OCI-LY3 (cell line): ENCODE data around the gene TJP1.
A peak's percentile ranks its signal among the peaks of the same experiment; 100 is the strongest.

Source experiments
- H2AFZ ChIP-seq: fragments of 200-600, 300-600 bp; shearing (Covaris generic); 2 replicates; pipeline ENCODE4 v1.6.0; 2014; ENCODE audit warnings: antibody characterized with exemption, low read depth, low read length
- H3K27ac ChIP-seq: fragments of 200-600, 300-600 bp; sonication (generic); 2 replicates; pipeline ENCODE4 v1.5.1; 2014; ENCODE audit warnings: mild to moderate bottlenecking, low read length, moderate library complexity, mixed read lengths
- H3K27me3 ChIP-seq: fragments of 200-600, 300-600 bp; sonication (generic); 2 replicates; pipeline ENCODE4 v1.6.1; 2014; ENCODE audit warnings: low read depth, low read length, mixed read lengths
- H3K36me3 ChIP-seq: fragments of 200-600, 300-600 bp; sonication (generic); replicated peaks from 2 replicates; pipeline ENCODE3; 2014; ENCODE audit warnings: low read depth, low read length, mixed read lengths
- H3K4me1 ChIP-seq: fragments of 300-600, 200-600 bp; sonication (generic); 2 replicates; pipeline ENCODE4 v1.6.1; 2014; ENCODE audit warnings: low read length, mixed read lengths
- H3K4me2 ChIP-seq: fragments of 200-600, 300-600 bp; sonication (generic); 2 replicates; pipeline ENCODE4 v1.6.1; 2014; ENCODE audit warnings: low read length, mixed read lengths
- H3K4me3 ChIP-seq: fragments of 300-600, 200-600 bp; sonication (generic); 2 replicates; pipeline ENCODE4 v1.5.1; 2014; ENCODE audit warnings: antibody characterized with exemption, mild to moderate bottlenecking, low read length, moderate library complexity
- H3K79me2 ChIP-seq: fragments of 300-600, 200-600 bp; shearing (Covaris generic); 2 replicates; pipeline ENCODE4 v1.6.1; 2014; ENCODE audit warnings: mild to moderate bottlenecking, low read length, mixed read lengths
- H3K9ac ChIP-seq: fragments of 300-600, 200-600 bp; shearing (Covaris generic); 2 replicates; pipeline ENCODE4 v1.6.0; 2014; ENCODE audit warnings: mild to moderate bottlenecking, low read length, moderate library complexity
- H3K9me3 ChIP-seq: fragments of 200-600, 300-600 bp; shearing (Covaris generic); 2 replicates; pipeline ENCODE4 v1.6.1; 2014; ENCODE audit warnings: low read length, mixed read lengths; ENCODE audit not compliant: insufficient read depth
- H4K20me1 ChIP-seq: fragments of 200-600, 300-600 bp; sonication (generic); 2 replicates; pipeline ENCODE4 v1.6.1; 2016; ENCODE audit warnings: low read length, mixed read lengths; ENCODE audit not compliant: insufficient read depth
- EZH2phosphoT487 ChIP-seq: fragments of 200-600 bp; shearing (Covaris generic); IDR thresholded peaks from 2 replicates; pipeline ENCODE4 v1.6.1; 2018; ENCODE audit warnings: antibody characterized with exemption, mixed run types, low read depth
- TF ChIP-seq, protein P1 (sequence below): fragments of 200-600, 300-600 bp; sonication (generic); IDR thresholded peaks from 2 replicates; pipeline ENCODE4 v1.5.1; 2014; ENCODE audit warnings: antibody characterized with exemption, low read length, low read depth

The TJP1 gene

DNA sequence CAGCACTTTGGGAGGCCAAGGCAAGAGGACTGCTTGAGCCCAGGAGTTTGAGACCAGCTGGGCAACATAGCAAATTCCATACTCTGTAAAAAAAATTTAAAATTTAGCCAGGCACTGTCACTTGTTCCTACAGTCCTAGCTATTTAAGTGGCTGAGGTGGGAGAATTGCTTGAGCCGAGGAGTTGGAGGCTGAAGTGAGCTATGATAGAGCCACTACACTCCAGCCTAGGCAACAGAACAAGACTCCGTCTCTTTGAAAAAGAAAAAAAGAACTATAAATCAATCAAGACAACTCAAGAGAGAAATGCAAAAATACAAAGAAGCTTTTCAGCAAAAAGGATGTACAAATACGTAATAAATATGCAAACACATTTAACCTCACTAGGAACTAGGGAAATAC, 78.8 kb downstream of the TJP1 start:
- Histone ChIP-seq H2AFZ (no peak overlapping the region), H3K27ac (no peak overlapping the region), H3K4me1 (peaks cover 15% of the 10 kb centered on the region), H3K9ac (no peak overlapping the region), H4K20me1 (no peaks in the 10 kb centered on the region), H3K27me3 (peaks cover 14% of the 10 kb centered on the region), H3K9me3 (no peaks in the 10 kb centered on the region), H3K36me3 (no peaks in the 10 kb centered on the region), H3K79me2 (no peaks in the 10 kb centered on the region), H3K4me3 (no peak overlapping the region), H3K4me2 (no peak overlapping the region)
- TF ChIP-seq, protein P1, sequence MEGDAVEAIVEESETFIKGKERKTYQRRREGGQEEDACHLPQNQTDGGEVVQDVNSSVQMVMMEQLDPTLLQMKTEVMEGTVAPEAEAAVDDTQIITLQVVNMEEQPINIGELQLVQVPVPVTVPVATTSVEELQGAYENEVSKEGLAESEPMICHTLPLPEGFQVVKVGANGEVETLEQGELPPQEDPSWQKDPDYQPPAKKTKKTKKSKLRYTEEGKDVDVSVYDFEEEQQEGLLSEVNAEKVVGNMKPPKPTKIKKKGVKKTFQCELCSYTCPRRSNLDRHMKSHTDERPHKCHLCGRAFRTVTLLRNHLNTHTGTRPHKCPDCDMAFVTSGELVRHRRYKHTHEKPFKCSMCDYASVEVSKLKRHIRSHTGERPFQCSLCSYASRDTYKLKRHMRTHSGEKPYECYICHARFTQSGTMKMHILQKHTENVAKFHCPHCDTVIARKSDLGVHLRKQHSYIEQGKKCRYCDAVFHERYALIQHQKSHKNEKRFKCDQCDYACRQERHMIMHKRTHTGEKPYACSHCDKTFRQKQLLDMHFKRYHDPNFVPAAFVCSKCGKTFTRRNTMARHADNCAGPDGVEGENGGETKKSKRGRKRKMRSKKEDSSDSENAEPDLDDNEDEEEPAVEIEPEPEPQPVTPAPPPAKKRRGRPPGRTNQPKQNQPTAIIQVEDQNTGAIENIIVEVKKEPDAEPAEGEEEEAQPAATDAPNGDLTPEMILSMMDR = no peak
- no peak for TF ChIP-seq EZH2phosphoT487

DNA sequence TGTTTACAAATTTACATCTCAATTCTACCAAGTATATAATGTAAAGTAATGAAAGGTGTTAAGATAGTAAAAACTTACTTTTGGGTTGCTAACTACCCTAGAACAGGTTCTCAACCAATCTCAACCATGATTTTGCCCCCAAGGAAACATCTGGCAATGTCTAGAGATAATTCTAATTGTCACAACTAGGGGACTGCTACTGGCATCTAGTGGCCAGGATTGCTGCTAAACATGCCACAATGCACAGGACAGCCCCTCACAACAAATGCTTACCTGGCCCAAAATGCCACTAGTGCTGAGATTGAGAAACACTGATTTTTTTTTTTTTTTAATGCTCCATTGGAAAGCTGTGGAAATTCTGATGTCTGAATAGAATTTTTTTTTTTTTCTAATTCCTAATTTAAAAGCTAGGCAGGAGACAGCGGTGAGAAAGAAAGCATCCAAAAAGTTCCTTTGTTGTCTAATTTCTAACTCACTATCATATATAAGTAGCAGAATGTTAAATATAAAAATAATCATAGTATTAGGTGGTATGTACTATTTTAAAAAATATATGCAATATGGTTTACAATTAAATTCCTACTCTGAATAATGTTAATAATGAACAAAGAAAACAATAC, 81.5 kb downstream of the TJP1 start:
- H4K20me1 ChIP-seq = no peaks in the 10 kb centered on the region

DNA sequence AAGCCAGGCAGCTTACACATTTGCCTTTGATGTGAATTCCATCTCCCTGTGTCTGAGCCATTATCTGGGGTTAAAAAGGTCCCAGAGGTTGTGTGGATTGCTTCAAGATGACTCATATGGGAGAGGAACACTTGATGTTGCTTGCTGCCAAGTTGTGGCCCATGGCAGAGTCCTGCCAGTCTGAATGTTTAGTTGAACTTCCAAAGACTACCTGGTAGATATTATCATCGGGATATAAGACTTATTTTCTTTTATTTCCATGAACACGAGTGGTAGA, 85.6 kb downstream of the TJP1 start:
- Histone ChIP-seq H4K20me1 (no peaks in the 10 kb centered on the region), H3K79me2 (no peaks in the 10 kb centered on the region), H2AFZ (no peak overlapping the region), H3K9ac (no peak overlapping the region), H3K27me3 (no peaks in the 10 kb centered on the region), H3K4me3 (no peak overlapping the region), H3K9me3 (no peaks in the 10 kb centered on the region), H3K27ac (no peak overlapping the region), H3K36me3 (no peaks in the 10 kb centered on the region), H3K4me2 (0 out of 2 replicates have a peak overlapping the region, but pooled peaks have one; percentile 50), H3K4me1 (peaks cover 36% of the 10 kb centered on the region)
- no peak for TF ChIP-seq EZH2phosphoT487
- TF ChIP-seq, protein P1 = no peak

More for the DNA sequence above, 81.5 kb downstream of the TJP1 start:
- TF ChIP-seq EZH2phosphoT487 = no peak
- TF ChIP-seq, protein P1 = peak; percentile 80
- Histone ChIP-seq H3K4me3 (no peak overlapping the region), H3K36me3 (no peaks in the 10 kb centered on the region), H3K27me3 (peaks cover 14% of the 10 kb centered on the region), H3K27ac (no peak overlapping the region), H3K79me2 (no peaks in the 10 kb centered on the region), H2AFZ (no peak overlapping the region), H3K4me2 (no peak overlapping the region; the same call in 1 of the 2 replicates), H3K9me3 (no peaks in the 10 kb centered on the region), H3K4me1 (peaks cover 30% of the 10 kb centered on the region), H3K9ac (no peak overlapping the region)

DNA sequence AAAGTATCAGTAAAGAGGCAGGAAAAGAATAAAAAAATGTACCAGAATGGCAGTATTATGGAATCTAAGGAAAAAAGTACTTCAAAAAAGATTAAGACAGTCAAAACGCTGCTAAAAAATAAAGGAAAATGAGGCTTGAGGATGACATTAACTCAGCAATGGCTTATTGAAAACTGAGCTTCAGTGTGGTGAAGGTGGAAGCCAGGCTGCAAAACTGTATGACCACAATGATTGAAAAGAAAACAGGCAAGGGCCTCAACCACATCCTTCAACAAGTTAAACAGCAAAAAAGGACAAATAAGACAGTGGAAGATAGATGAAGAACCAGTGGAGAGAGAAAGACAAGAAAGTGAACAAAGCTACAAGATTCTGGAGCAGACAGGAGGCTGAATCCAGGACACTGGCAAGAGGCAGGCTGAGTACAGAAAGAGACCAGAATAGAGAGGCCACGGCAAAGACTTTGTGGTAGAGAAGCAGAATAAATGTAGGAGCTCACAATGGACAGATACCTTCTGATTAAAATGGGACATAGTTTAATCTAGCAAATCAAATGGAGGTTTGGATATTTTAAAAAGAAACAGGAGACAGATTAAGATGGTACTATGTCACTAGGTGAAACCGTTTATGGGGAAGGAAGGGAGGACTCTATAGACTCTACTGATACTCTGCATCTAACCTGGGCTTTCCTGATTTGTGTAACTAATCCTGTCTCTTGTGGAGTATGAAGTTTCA, 86.1 kb downstream of the TJP1 start:
- Histone ChIP-seq H3K36me3 (no peaks in the 10 kb centered on the region), H4K20me1 (no peaks in the 10 kb centered on the region), H3K27ac (peak overlapping the region; percentile 13; the same call in 1 of the 2 replicates), H3K4me2 (peak overlapping the region; percentile 50), H2AFZ (peak overlapping the region; percentile 49; the same call in 1 of the 2 replicates), H3K27me3 (no peaks in the 10 kb centered on the region), H3K9ac (no peak overlapping the region), H3K4me3 (no peak overlapping the region), H3K9me3 (no peaks in the 10 kb centered on the region), H3K4me1 (peaks cover 32% of the 10 kb centered on the region), H3K79me2 (no peaks in the 10 kb centered on the region)
- no peak for TF ChIP-seq EZH2phosphoT487
- TF ChIP-seq, protein P1 = no peak
